ENCODE data around the gene ARMC7. TPM values are rescaled to one million over a fixed set of nuclear protein-coding genes. Genes with fewer than 3 reads are reported as not detected.

ARMC7 gene
- total and polyA plus RNA-seq, 10 of the 15 experiments (the other 5 are each of a cell fraction or from before 2014, with no cell fraction given), result 1.5 to 19.8 (median 6.3) TPM

DNA sequence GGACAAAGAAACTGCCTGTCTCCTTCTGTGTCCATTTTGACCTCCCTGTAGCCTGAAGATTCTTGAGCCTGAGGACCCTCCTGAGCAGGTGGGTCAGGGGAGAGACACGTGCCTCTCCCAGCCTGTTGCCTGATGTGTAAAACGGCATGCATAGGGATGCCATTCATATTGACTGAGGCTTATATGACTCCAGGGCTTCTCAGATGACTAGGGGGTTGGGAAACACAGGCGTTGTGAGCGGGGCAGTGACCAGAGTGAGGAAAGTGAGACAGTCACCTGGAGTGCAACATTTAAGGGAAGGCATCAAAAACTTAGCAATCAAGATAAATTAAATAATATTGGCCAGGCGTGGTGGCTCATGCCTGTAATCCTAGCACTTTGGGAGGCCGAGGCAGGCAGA lies 27.1 kb upstream of the ARMC7 start:
- ATAC-seq (no peak), FAIRE-seq (no peak), DNase-seq (ENCODE audit: low read depth, low spot score) (no peak)
- ChIA-PET CTCF (interaction anchor here (7.6 kb wide), 1 partner anchor 30 kb away, joined by 54 read pairs; no protein-coding TSS in a partner anchor), SMC1A (ENCODE audit: uncharacterized antibody, unreplicated experiment) (no interaction called here), POLR2A (no interaction called here), RAD21 (ENCODE audit: unreplicated experiment) (no interaction called here)
- H3K4me3 ChIP-seq, result no peak overlapping the region
- TF ChIP-seq PRDM15 (CRISPR knock-in tag; IDR thresholded peaks at IDR 0.05), result no peak
- in situ Hi-C loops (cut with MboI) (no loop called here), intact Hi-C loops (cut with micrococcal nuclease; ENCODE audit: unreplicated experiment) (no loop called here)
- no peaks in the 10 kb centered on the region for H4K20me1 ChIP-seq (ENCODE audit: control insufficient read depth, insufficient read depth)
- no peaks in the 10 kb centered on the region for H3K79me2 ChIP-seq (ENCODE audit: control insufficient read depth, insufficient read depth, low read length)
- no peaks in the 10 kb centered on the region for H3K36me3 ChIP-seq (ENCODE audit: control insufficient read depth in 2 of 2, insufficient read depth in 2 of 2, low read length in 1 of 2)
- H2AFZ ChIP-seq (ENCODE audit: control insufficient read depth, low read depth, low read length), result no peak overlapping the region
- BruUV-seq (replicated peaks), result no TSS peak
- 54% methylated on average over 6 of the region's 6 CpGs for WGBS (ENCODE audit: insufficient coverage, insufficient replicate concordance, low lambda C conversion rate, missing lambda C conversion rate)
- no peaks in the 10 kb centered on the region for H3K27me3 ChIP-seq (replicated peaks in 1 of 2; ENCODE audit: control insufficient read depth in 2 of 2, insufficient read depth in 2 of 2, low read length in 1 of 2)
- H3K9me3 ChIP-seq (replicated peaks; ENCODE audit: control insufficient read depth, insufficient read depth, low read length), result no peaks in the 10 kb centered on the region
- peaks cover 27% of the 10 kb centered on the region for H3K4me1 ChIP-seq (ENCODE audit: control insufficient read depth, insufficient read depth, low read length)
- no peak overlapping the region for H3K9ac ChIP-seq (ENCODE audit: control insufficient read depth, insufficient read depth, low read length)
- H3K27ac ChIP-seq (ENCODE audit: control insufficient read depth, insufficient read depth), result no peak overlapping the region
- H3K4me2 ChIP-seq (ENCODE audit: control insufficient read depth, insufficient read depth), result no peak overlapping the region

DNA sequence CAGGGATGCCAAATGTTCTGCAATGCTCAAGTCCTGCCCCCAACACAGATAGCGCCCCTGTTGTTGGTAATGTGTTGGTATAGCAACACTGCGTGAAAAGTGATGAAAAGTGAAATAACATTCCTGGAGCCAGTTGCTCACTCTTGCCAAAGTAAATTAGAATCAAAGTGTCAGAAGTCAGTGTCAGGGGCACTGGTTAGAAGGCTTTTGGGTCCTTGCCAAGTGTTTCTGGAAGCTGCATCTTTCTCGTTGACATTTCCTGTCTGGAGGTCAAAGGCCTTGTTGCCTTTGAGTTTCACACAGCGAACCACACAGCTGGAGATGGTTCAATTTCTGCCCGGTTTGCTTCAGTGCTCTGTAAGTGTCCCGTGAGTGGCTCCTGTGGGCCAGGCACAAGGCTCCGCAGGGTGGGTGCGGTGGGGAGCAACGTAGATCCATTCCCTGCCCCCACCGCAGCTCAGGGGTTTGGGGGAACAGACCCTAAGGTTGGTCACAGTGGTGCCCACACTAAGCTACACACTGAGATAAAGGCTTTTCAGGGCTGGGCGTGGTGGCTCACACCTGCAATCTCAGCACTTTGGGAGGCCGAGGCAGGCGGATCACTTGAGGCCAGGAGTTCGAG lies 25.6 kb upstream of the ARMC7 start:
- RAD21 ChIA-PET (ENCODE audit: unreplicated experiment), result interaction anchor here (1.2 to 1.7 kb wide), 3 partner anchors 15 to 36 kb away, joined by 3 to 6 read pairs (median 5); no protein-coding TSS in a partner anchor

More for the DNA sequence above, 25.6 kb upstream of the ARMC7 start:
- Histone ChIP-seq H3K9me3 (replicated peaks; ENCODE audit: control insufficient read depth, insufficient read depth, low read length) (no peaks in the 10 kb centered on the region), H3K79me2 (ENCODE audit: control insufficient read depth, insufficient read depth, low read length) (no peaks in the 10 kb centered on the region), H3K4me3 (no peak overlapping the region), H4K20me1 (ENCODE audit: control insufficient read depth, insufficient read depth) (no peaks in the 10 kb centered on the region), H3K36me3 (ENCODE audit: control insufficient read depth in 2 of 2, insufficient read depth in 2 of 2, low read length in 1 of 2) (no peaks in the 10 kb centered on the region), H2AFZ (ENCODE audit: control insufficient read depth, low read depth, low read length) (no peak overlapping the region), H3K27ac (ENCODE audit: control insufficient read depth, insufficient read depth) (no peak overlapping the region), H3K4me1 (ENCODE audit: control insufficient read depth, insufficient read depth, low read length) (peaks cover 22% of the 10 kb centered on the region), H3K27me3 (replicated peaks in 1 of 2; ENCODE audit: control insufficient read depth in 2 of 2, insufficient read depth in 2 of 2, low read length in 1 of 2) (no peaks in the 10 kb centered on the region), H3K4me2 (ENCODE audit: control insufficient read depth, insufficient read depth) (no peak overlapping the region), H3K9ac (ENCODE audit: control insufficient read depth, insufficient read depth, low read length) (no peak overlapping the region)
- TF ChIP-seq NR2F1 (conservative IDR thresholded peaks at IDR 0.05) (peak; percentile 63; the same call in 1 of the 2 replicates), CHD1 (IDR thresholded peaks at IDR 0.05; ENCODE audit: low read depth, low read length) (no peak)
- CTCF ChIA-PET, result interaction anchor here (1.1 to 1.8 kb wide), 2 partner anchors 11 to 30 kb away, joined by 3 to 7 read pairs; no protein-coding TSS in a partner anchor
- SMC1A ChIA-PET (ENCODE audit: uncharacterized antibody, unreplicated experiment), result interaction anchor here (1.1 kb wide), 1 partner anchor 30 kb away, joined by 3 read pairs; no protein-coding TSS in a partner anchor
- FAIRE-seq, result no peak
- no peak for ATAC-seq
- no TSS peak for BruUV-seq (replicated peaks)
- WGBS (ENCODE audit: insufficient coverage, insufficient replicate concordance, low lambda C conversion rate, missing lambda C conversion rate), result 69% methylated on average over 14 of the region's 14 CpGs
- intact Hi-C loops (cut with micrococcal nuclease; ENCODE audit: unreplicated experiment), result no loop called here
- no peak for DNase-seq (ENCODE audit: low read depth, low spot score)
- in situ Hi-C loops (cut with MboI), result no loop called here
- POLR2A ChIA-PET, result interaction anchor here (0.6 to 1.5 kb wide), 2 partner anchors 10 to 312 kb away, joined by 3 to 5 read pairs; no protein-coding TSS in a partner anchor

Data from GM12878 (cell line).